Stomach (tissue), 9 donors: ENCODE data around the gene JMJD7. TPM values are rescaled to one million over a fixed set of nuclear protein-coding genes. Genes with fewer than 3 reads are reported as not detected.

Experiments used
- DNase-seq, 2 donors: peaks; one replicate each; pipeline versions ENCODE4 v3.0.0 to v3.0.0-alpha.2; 2013 to 2019
- H3K27ac ChIP-seq, 5 donors: fragments of 200-600 bp in 4 of 5; sonication (generic) in 4 of 5; one replicate each; pipeline ENCODE4 v1.5.1; 2013 to 2019; ENCODE audit warnings: mild to moderate bottlenecking in 1 of 5, moderate library complexity in 1 of 5
- H3K27me3 ChIP-seq, 3 donors: fragments of 200-600 bp; sonication (generic); one replicate each; pipeline ENCODE4 v1.5.1; 2017 to 2019; ENCODE audit warnings: mixed run types in 1 of 3
- H3K36me3 ChIP-seq, 4 donors: fragments of 200-600 bp; sonication (generic); 1 replicate in 3 of 4; 2 replicates in 1 of 4; pipeline ENCODE4 v1.5.1; 2016 to 2019
- H3K4me1 ChIP-seq, 4 donors: fragments of 200-600 bp; sonication (generic); one replicate each; pipeline ENCODE4 v1.5.1; 2016 to 2019
- H3K4me3 ChIP-seq, 4 donors: fragments of 200-600 bp; sonication (generic) in 3 of 4; one replicate each; pipeline ENCODE4 v1.5.1; 2016 to 2019; ENCODE audit warnings: mild to moderate bottlenecking in 1 of 4
- H3K9me3 ChIP-seq, 4 donors: fragments of 200-600 bp; sonication (generic); one replicate each; pipeline ENCODE4 v1.5.1; 2016 to 2019
- CTCF ChIP-seq, 7 experiments: fragments of 450-650 bp in 4 of 7; fragments of 200-600 bp in 3 of 7; sonication (generic) in 3 of 7; IDR thresholded peaks; one replicate each; pipeline ENCODE4 v1.5.1; 2016 to 2019; ENCODE audit warnings: antibody characterized with exemption in 7 of 7, control low read depth in 2 of 7, mild to moderate bottlenecking in 1 of 7
- EP300 ChIP-seq: sonication (generic); formaldehyde crosslinking; IDR thresholded peaks from one replicate; pipeline ENCODE4 v1.6.1; 2017; ENCODE audit warnings: antibody characterized with exemption
- POLR2A ChIP-seq, 4 donors: fragments of 450-650 bp; IDR thresholded peaks; one replicate each; pipeline ENCODE4 v1.6.1; 2016; ENCODE audit warnings: antibody characterized with exemption in 4 of 4, control low read depth in 2 of 4, mild to moderate bottlenecking in 1 of 4, moderate library complexity in 1 of 4
- POLR2AphosphoS5 ChIP-seq, 3 donors: sonication (generic); formaldehyde crosslinking; IDR thresholded peaks; one replicate each; pipeline ENCODE4 v1.6.1; 2016; ENCODE audit warnings: antibody characterized with exemption in 3 of 3
- WGBS, 5 donors: extraction: QIAGEN DNeasy Blood & Tissue Kit in 3 of 5; methylation state at CpG; one replicate each; pipeline versions ENCODE4 v1.1.5 to v1.1.7; 2013 to 2018; 5-methylcytosine and 5-hydroxymethylcytosine counted together
- intact Hi-C: fragments of 100-400 bp; cut with DNase I; formaldehyde crosslinking; loops from one replicate; pipeline ENCODE4 v1.15.1; 2023; ENCODE audit warnings: low total_unique reads
- polyA plus RNA-seq, 3 donors: library from polyadenylated mRNA; stranded (reverse); fragments of 200-250 nt; gene quantifications; one replicate each; pipeline ENCODE4 v1.2.3, GENCODE V29; 2013
- total RNA-seq, 5 donors: library from RNA; depleted of rRNA; stranded (reverse); fragments of >200 nt; gene quantifications; one replicate each; pipeline versions ENCODE4 v1.1.0 to v1.2.3, GENCODE V29; 2014 to 2016
- donor health status: healthy with polysubstance abuse.
- donor health status: Bipolar disorder and iron deficiency.
- donor health status: healthy.

JMJD7 gene
- total and polyA plus RNA-seq, 8 donors = 0.55 to 24.2 (median 10.0) TPM; not detected in 2

- 75 to 94% (median 82%) methylated on average over 2 of the region's 2 CpGs for WGBS, 5 donors
- intact Hi-C loops = no loop called here
- no peak for DNase-seq
- Histone ChIP-seq H3K4me1 (peaks cover 3 to 40% (median 20%) of the 10 kb centered on the region in 4 donors), H3K27ac (no peak overlapping the region), H3K36me3 (peaks cover 16 to 46% (median 26%) of the 10 kb centered on the region in 4 donors), H3K27me3 (no peaks in the 10 kb centered on the region), H3K4me3 (no peak overlapping the region), H3K9me3 (no peaks in the 10 kb centered on the region)
- TF ChIP-seq POLR2A (IDR thresholded peaks at IDR 0.05) (no peak), CTCF (IDR thresholded peaks at IDR 0.05) (no peak), POLR2AphosphoS5 (IDR thresholded peaks at IDR 0.05) (no peak), EP300 (no peak)
Observed at GRCh38 chr15:41809121-41809520, 18.8 kb upstream of the JMJD7 start.

DNA sequence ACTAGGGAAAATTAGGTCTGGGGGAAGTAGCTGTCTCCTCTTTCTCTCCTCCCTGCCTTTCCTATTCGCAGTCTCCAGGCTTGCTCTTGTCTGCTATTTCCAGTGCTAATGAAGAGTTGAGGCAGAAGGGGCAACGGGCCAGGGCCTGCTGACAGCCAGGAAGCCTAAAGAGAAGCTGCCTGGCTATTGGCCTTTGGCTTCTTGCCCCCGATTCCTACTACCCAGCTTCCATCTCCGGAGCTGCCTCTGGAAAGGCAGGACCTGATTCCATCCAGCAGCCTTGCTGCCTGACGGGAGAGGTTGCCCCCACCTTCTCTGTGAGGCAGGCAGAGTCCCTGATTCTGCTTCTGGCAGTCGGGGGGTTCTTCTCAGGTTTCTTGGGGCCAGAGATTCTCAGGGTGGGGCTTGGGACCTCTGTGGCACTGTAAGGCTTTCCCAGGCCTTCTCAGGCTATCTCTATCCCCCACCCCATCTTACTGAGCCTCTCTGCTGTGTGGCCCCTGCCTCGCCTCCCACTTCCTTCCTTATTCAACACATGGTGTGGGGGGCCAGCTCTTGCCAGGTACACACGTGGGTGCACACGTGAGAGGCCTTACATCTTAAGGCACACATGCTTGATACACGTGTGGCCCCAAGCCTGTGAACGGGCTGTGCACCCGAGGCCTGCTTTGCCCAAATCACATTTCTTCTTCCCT lies 18.2 kb upstream of the JMJD7 start:
- DNase-seq = no peak
- H3K4me1 ChIP-seq = peaks cover 3 to 35% (median 17%) of the 10 kb centered on the region in 4 donors
- intact Hi-C loops = loop anchor here (5.0 kb wide), 1 partner anchor 37 kb away; the partner anchor contains the start of gene MAPKBP1
- no peaks in the 10 kb centered on the region for H3K9me3 ChIP-seq
- 64 to 85% (median 82%) methylated on average over 9 to 12 of the region's 12 CpGs for WGBS, 5 donors
- H3K4me3 ChIP-seq = no peak overlapping the region
- no peak overlapping the region for H3K27ac ChIP-seq
- no peak for TF ChIP-seq POLR2A (IDR thresholded peaks at IDR 0.05)
- TF ChIP-seq EP300 = no peak
- TF ChIP-seq POLR2AphosphoS5 (IDR thresholded peaks at IDR 0.05) = no peak
- TF ChIP-seq CTCF (IDR thresholded peaks at IDR 0.05) = no peak
- no peaks in the 10 kb centered on the region for H3K27me3 ChIP-seq
- peaks cover 22 to 51% (median 32%) of the 10 kb centered on the region in 4 donors for H3K36me3 ChIP-seq

GRCh38 chr15:41810651-41811431 lies 17.1 kb upstream of the JMJD7 start:
- no peaks in the 10 kb centered on the region for H3K9me3 ChIP-seq
- H3K27me3 ChIP-seq = no peaks in the 10 kb centered on the region
- no peak overlapping the region for H3K4me3 ChIP-seq
- no peak for DNase-seq
- intact Hi-C loops = loop anchor here (5.0 kb wide), 1 partner anchor 39 kb away; the partner anchor contains the start of gene MAPKBP1
- H3K4me1 ChIP-seq = peaks cover 3 to 25% (median 11%) of the 10 kb centered on the region in 4 donors
- peaks cover 28 to 52% (median 43%) of the 10 kb centered on the region in 4 donors for H3K36me3 ChIP-seq
- no peak for TF ChIP-seq POLR2AphosphoS5 (IDR thresholded peaks at IDR 0.05)
- no peak for TF ChIP-seq EP300
- no peak for TF ChIP-seq POLR2A (IDR thresholded peaks at IDR 0.05)
- no peak for TF ChIP-seq CTCF (IDR thresholded peaks at IDR 0.05)
- no peak overlapping the region for H3K27ac ChIP-seq
- WGBS, 5 donors = 92 to 95% (median 94%) methylated on average over 5 of the region's 5 CpGs

- intact Hi-C loops = loop anchor here (5.0 kb wide), 1 partner anchor 39 kb away; the partner anchor contains the start of gene MAPKBP1
- no peak for TF ChIP-seq EP300
- peak in 5 of 7 experiments; percentile 70 to 90 (median 88) for TF ChIP-seq CTCF (IDR thresholded peaks at IDR 0.05)
- peak in 1 of 3 donors; percentile 62 for TF ChIP-seq POLR2AphosphoS5 (IDR thresholded peaks at IDR 0.05)
- TF ChIP-seq POLR2A (IDR thresholded peaks at IDR 0.05) = no peak
- WGBS, 5 donors = 45 to 50% (median 47%) methylated on average over 15 to 18 of the region's 18 CpGs
- peaks cover 2 to 18% (median 6%) of the 10 kb centered on the region in 4 donors for H3K4me1 ChIP-seq
- H3K27me3 ChIP-seq = no peaks in the 10 kb centered on the region
- no peaks in the 10 kb centered on the region for H3K9me3 ChIP-seq
- peaks cover 31 to 60% (median 51%) of the 10 kb centered on the region in 4 donors for H3K36me3 ChIP-seq
- no peak overlapping the region for H3K27ac ChIP-seq
- no peak overlapping the region for H3K4me3 ChIP-seq
- peak; percentile 89 to 94 for DNase-seq
Observed at GRCh38 chr15:41811432-41812195, 16.3 kb upstream of the JMJD7 start.
